Skeletal muscle satellite cell (primary cell): ENCODE measurements around the gene HSBP1L1.

Experiments
- H3K27me3 ChIP-seq: 2 replicates; pipeline ENCODE4 v1.7.0; 2013; ENCODE audit warnings: low read length; ENCODE audit not compliant: control insufficient read depth, insufficient read depth
- H3K36me3 ChIP-seq: 2 replicates; pipeline ENCODE4 v1.7.0; 2013; ENCODE audit warnings: mild to moderate bottlenecking, control low read depth, low read length; ENCODE audit not compliant: insufficient read depth
- H3K4me1 ChIP-seq: 2 replicates; pipeline ENCODE4 v1.7.0; 2013; ENCODE audit warnings: low read length; ENCODE audit not compliant: control insufficient read depth, insufficient read depth
- H3K4me2 ChIP-seq: 2 replicates; pipeline ENCODE4 v1.7.0; 2013; ENCODE audit warnings: mild to moderate bottlenecking, low read length
- H3K4me3 ChIP-seq: 2 replicates; pipeline ENCODE4 v1.7.0; 2013; ENCODE audit warnings: low read length
- H3K9ac ChIP-seq: 2 replicates; pipeline ENCODE4 v1.7.0; 2013; ENCODE audit warnings: mild to moderate bottlenecking, low read depth, low read length, moderate library complexity
- H3K9me3 ChIP-seq: replicated peaks from 2 replicates; pipeline ENCODE4 v1.7.0; 2013; ENCODE audit warnings: mild to moderate bottlenecking, control low read depth, low read length

The HSBP1L1 gene

GRCh38 chr18:79922971-79923411 is 41.5 kb upstream of the HSBP1L1 start:
- Histone ChIP-seq H3K9ac (no peak overlapping the region), H3K27me3 (no peaks in the 10 kb centered on the region), H3K9me3 (no peaks in the 10 kb centered on the region), H3K36me3 (peaks cover 19% of the 10 kb centered on the region), H3K4me1 (no peaks in the 10 kb centered on the region), H3K4me3 (no peak overlapping the region), H3K4me2 (no peak overlapping the region)

- Histone ChIP-seq H3K9me3 (peaks cover 4% of the 10 kb centered on the region), H3K36me3 (peaks cover 22% of the 10 kb centered on the region), H3K27me3 (no peaks in the 10 kb centered on the region), H3K9ac (no peak overlapping the region), H3K4me3 (no peak overlapping the region), H3K4me1 (no peaks in the 10 kb centered on the region), H3K4me2 (no peak overlapping the region)
Measured at GRCh38 chr18:79923896-79924585, 40.4 kb upstream of the HSBP1L1 start.

- Histone ChIP-seq H3K27me3 (no peaks in the 10 kb centered on the region), H3K9me3 (peaks cover 13% of the 10 kb centered on the region), H3K36me3 (peaks cover 28% of the 10 kb centered on the region), H3K4me1 (no peaks in the 10 kb centered on the region), H3K4me2 (no peak overlapping the region), H3K9ac (no peak overlapping the region), H3K4me3 (no peak overlapping the region)
Measured at GRCh38 chr18:79924814-79925731, 39.4 kb upstream of the HSBP1L1 start.

DNA sequence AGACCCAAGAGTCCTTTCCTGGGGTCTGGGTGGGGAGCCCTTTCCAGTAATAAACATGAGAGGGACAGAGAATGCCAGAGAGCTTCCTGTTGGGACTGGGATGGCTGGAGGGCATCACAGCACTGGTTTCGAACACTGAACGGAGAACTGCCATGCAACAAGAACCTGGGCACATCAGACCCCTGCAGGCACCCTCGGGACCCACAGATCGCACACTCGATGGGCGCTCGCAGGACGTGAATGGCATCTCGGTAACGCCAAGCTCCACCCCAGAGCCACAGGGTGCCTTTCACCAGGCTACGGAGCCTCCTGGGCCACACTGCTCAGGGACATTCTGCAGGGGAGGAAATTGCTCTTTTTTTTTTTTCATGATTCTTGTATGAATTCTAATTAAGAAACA is 38.1 kb upstream of the HSBP1L1 start:
- peaks cover 18% of the 10 kb centered on the region for H3K9me3 ChIP-seq

GRCh38 chr18:79926715-79927606 is 37.5 kb upstream of the HSBP1L1 start:
- H3K9me3 ChIP-seq = peaks cover 18% of the 10 kb centered on the region
- H3K9ac ChIP-seq = no peak overlapping the region
- H3K4me1 ChIP-seq = no peaks in the 10 kb centered on the region
- no peaks in the 10 kb centered on the region for H3K27me3 ChIP-seq
- H3K4me2 ChIP-seq = no peak overlapping the region
- H3K36me3 ChIP-seq = peaks cover 41% of the 10 kb centered on the region
- no peak overlapping the region for H3K4me3 ChIP-seq

More for the DNA sequence above, 38.1 kb upstream of the HSBP1L1 start:
- Histone ChIP-seq H3K4me2 (no peak overlapping the region), H3K4me3 (no peak overlapping the region), H3K9ac (no peak overlapping the region), H3K36me3 (peaks cover 39% of the 10 kb centered on the region), H3K27me3 (no peaks in the 10 kb centered on the region), H3K4me1 (no peaks in the 10 kb centered on the region)

DNA sequence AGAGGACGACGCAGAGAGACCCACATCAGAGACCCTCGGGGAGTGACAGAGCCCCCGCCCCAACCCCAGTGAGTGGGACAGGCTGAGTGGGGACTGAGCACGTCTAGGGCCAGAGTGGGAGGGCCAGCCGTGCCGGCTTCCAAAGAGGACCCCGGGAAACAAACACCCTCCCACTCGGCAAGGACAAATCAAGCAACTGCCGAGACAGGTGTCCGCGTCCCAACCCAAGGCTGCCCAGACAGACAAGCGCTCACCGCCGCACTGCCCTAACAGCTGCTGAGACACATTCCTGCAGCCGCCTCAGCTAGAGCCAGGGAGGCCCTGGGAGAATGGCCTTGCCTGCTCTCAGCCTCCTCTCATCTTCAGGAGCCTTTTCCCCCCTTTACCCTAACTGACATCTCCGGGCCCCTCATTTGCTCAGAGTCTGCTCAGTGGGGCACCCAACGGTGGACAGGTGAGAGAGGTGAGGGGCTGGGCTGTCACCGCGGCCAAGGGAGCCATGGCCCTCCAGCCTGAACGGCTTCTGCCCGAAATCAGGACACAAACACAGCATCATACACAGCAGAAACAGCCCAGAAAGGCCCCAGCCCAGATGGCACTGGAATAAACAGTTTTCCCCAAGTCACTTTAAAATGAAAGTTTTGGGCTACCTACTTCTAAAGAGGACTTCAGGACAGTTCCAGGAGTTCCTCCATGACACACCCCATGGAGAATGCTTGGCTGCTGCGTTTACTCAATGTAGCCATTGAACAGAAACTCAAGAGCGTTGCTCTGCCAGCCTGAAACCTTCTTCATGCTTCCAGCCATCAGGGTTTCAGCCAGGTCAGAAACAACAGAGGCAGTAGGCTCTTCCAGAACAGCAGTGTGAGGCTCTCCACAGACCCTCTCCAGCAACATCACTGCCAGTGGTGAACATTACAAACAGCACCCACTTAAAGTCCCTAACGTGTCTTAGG is 36.6 kb upstream of the HSBP1L1 start:
- Histone ChIP-seq H3K36me3 (peaks cover 41% of the 10 kb centered on the region), H3K4me2 (no peak overlapping the region), H3K27me3 (no peaks in the 10 kb centered on the region), H3K9ac (no peak overlapping the region), H3K4me3 (no peak overlapping the region), H3K9me3 (peaks cover 18% of the 10 kb centered on the region), H3K4me1 (no peaks in the 10 kb centered on the region)

DNA sequence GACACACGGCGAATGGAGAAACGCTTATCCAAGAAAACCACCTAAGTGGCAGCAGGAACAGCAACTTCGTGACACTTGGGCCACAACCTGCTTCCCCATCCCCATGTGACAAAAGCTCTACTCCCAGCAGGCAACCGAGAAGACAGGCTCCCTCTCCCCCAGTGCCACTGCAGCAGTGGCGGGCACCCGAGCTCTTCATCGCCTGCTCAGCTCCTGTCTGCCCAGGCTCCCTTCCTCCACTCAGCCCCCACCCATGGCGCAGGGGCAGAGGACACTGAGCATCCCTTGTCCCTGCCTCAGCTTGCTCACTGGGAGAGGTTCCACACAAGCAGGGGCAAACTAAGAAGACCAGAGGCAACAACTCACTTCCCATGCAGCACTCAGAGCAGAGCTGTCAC is 35.9 kb upstream of the HSBP1L1 start:
- peaks cover 46% of the 10 kb centered on the region for H3K36me3 ChIP-seq
- no peaks in the 10 kb centered on the region for H3K4me1 ChIP-seq
- H3K4me3 ChIP-seq = no peak overlapping the region
- H3K27me3 ChIP-seq = no peaks in the 10 kb centered on the region
- no peak overlapping the region for H3K9ac ChIP-seq
- peaks cover 18% of the 10 kb centered on the region for H3K9me3 ChIP-seq
- H3K4me2 ChIP-seq = no peak overlapping the region

GRCh38 chr18:79930020-79930642 is 34.3 kb upstream of the HSBP1L1 start:
- Histone ChIP-seq H3K4me2 (no peak overlapping the region), H3K4me3 (no peak overlapping the region), H3K9ac (no peak overlapping the region), H3K27me3 (no peaks in the 10 kb centered on the region), H3K4me1 (no peaks in the 10 kb centered on the region), H3K36me3 (peaks cover 60% of the 10 kb centered on the region), H3K9me3 (peaks cover 18% of the 10 kb centered on the region)

DNA sequence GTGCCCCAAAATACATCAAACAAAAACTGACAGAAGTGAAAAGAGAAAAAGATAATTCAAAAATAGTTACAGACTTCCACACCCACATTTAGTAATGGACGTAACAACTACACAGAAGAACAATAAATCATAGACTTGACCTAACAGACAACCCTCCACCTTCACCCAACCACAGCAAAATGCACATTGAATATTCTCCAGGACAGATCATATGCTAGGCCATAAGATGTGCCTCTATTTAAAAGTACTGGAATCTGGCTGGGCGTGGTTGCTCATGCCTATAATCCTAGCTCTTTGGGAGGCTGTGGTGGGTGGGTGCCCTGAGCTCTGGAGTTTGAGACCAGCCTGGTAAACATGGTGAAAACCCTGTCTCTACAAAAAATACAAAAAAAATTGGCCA is 33.0 kb upstream of the HSBP1L1 start:
- H3K9me3 ChIP-seq = peaks cover 18% of the 10 kb centered on the region
- H3K4me3 ChIP-seq = no peak overlapping the region
- no peak overlapping the region for H3K9ac ChIP-seq
- H3K4me1 ChIP-seq = no peaks in the 10 kb centered on the region
- no peak overlapping the region for H3K4me2 ChIP-seq
- H3K27me3 ChIP-seq = no peaks in the 10 kb centered on the region
- H3K36me3 ChIP-seq = peaks cover 66% of the 10 kb centered on the region

DNA sequence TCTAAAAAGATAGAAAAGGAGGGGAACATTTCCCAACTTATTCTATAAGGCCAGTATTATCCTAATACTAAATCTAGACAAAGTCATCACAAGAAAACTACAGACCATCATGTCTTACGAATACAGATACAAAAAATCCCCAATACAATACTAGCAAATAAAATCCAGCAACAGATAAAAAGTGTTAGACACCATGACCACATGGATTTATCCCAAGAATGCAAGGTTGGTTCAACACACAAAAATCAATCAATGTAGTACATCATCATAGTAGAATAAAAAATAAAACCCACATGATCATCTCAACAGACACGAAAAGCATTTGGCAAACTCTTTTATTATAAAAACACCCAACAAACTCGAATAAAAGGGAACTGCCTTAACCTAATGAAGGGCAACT is 31.5 kb upstream of the HSBP1L1 start:
- no peak overlapping the region for H3K4me3 ChIP-seq
- H3K9ac ChIP-seq = no peak overlapping the region
- peaks cover 18% of the 10 kb centered on the region for H3K9me3 ChIP-seq
- no peak overlapping the region for H3K4me2 ChIP-seq
- H3K4me1 ChIP-seq = no peaks in the 10 kb centered on the region
- no peaks in the 10 kb centered on the region for H3K27me3 ChIP-seq
- peaks cover 74% of the 10 kb centered on the region for H3K36me3 ChIP-seq
